ENCODE results near the gene CCNB2.
"Not testable (repeated sequence)": the region's sequence is repeated elsewhere in the genome, so short reads cannot be mapped to it uniquely, and the experiment has no call there.

The CCNB2 gene

GRCh38 chr15:59137566-59137965 lies 32.6 kb downstream of the CCNB2 start:
- DNase-seq, result peak; percentile 34

- DNase-seq, result peak; percentile 68
Observed at GRCh38 chr15:59138243-59138642, 33.3 kb downstream of the CCNB2 start.

- no peak for DNase-seq
Observed at GRCh38 chr15:59140422-59141226, 35.7 kb downstream of the CCNB2 start.

- no peak for DNase-seq
Observed at GRCh38 chr15:59143281-59143680, 38.3 kb downstream of the CCNB2 start.

- not testable (repeated sequence) for DNase-seq
Observed at GRCh38 chr15:59144594-59144993, 39.6 kb downstream of the CCNB2 start.

- DNase-seq, result no peak
Observed at GRCh38 chr15:59147666-59148065, 42.7 kb downstream of the CCNB2 start.

GRCh38 chr15:59148153-59148833 lies 43.3 kb downstream of the CCNB2 start:
- no peak for DNase-seq

GRCh38 chr15:59150185-59150584 lies 45.2 kb downstream of the CCNB2 start:
- DNase-seq, result no peak

GRCh38 chr15:59152694-59153450 lies 47.9 kb downstream of the CCNB2 start:
- no peak for DNase-seq

- no peak for DNase-seq
Observed at GRCh38 chr15:59153466-59153865, 48.5 kb downstream of the CCNB2 start.

GRCh38 chr15:59154243-59154642 lies 49.3 kb downstream of the CCNB2 start:
- no peak for DNase-seq

- no peak for DNase-seq
Observed at GRCh38 chr15:59155431-59155830, 50.5 kb downstream of the CCNB2 start.

- DNase-seq, result no peak
Observed at GRCh38 chr15:59157396-59157795, 52.5 kb downstream of the CCNB2 start.

GRCh38 chr15:59157840-59158700 lies 53.1 kb downstream of the CCNB2 start:
- no peak for DNase-seq

GRCh38 chr15:59158701-59159034 lies 53.7 kb downstream of the CCNB2 start:
- no peak for DNase-seq

- DNase-seq, result no peak
Observed at GRCh38 chr15:59159210-59159609, 54.3 kb downstream of the CCNB2 start.

GRCh38 chr15:59160880-59161593 lies 56.1 kb downstream of the CCNB2 start:
- peak; percentile 36 for DNase-seq

- not testable (repeated sequence) for DNase-seq
Observed at GRCh38 chr15:59162080-59162479, 57.1 kb downstream of the CCNB2 start.

- DNase-seq, result no peak
Observed at GRCh38 chr15:59165726-59166125, 60.8 kb downstream of the CCNB2 start.

- DNase-seq, result no peak
Observed at GRCh38 chr15:59166166-59166565, 61.2 kb downstream of the CCNB2 start.

GRCh38 chr15:59166601-59167265 lies 61.8 kb downstream of the CCNB2 start:
- DNase-seq, result no peak

- no peak for DNase-seq
Observed at GRCh38 chr15:59168536-59168935, 63.6 kb downstream of the CCNB2 start.

All from activated CD4-positive, alpha-beta T cell treated with anti-CD3 and anti-CD28 coated beads, Interleukin-10, Interleukin-2, amounts not matched to agents 100 ng/mL and 50 ng/mL, durations not matched to agents 16 hours and 8 hours (primary cell).